ENCODE measurements around the gene BTBD9.

The BTBD9 gene

DNA sequence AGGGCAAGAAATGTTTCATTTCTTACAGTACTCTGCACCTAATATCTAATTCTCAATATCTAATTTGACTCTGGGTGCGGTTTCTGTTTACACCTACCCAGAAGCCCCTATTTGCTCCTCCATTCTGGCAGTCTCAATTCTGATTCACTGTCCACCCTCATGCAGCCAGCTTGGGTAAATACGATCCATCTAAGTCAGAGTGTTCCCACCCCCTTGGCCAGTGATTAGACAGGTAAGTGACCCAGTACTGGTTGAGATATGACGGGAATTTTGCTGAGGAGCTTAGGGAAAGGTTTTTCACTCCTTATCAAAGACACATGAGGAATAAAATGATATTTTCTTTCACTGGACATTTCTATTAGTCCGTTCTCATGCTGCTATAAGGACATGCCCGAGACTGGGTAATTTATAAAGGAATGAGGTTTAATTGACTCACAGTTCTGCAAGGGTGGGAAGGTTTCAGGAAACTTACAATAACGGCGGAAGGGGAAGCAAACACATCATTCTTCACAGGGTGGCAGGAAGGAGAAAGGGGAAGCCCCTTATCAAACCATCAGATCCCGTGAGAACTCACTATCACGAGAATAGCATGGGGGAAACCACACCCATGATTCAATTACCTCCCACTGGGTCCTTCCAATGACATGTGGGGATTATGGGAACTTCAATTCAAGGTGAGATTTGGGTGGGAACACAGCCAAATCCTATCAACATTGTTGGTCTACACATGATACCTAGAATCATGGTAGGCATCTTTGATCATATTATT, 33.9 kb upstream of the BTBD9 start:
- H3K4me3 ChIP-seq (replicated peaks; ENCODE audit: low read depth, low read length), result no peak overlapping the region
- TF ChIP-seq, protein P1, sequence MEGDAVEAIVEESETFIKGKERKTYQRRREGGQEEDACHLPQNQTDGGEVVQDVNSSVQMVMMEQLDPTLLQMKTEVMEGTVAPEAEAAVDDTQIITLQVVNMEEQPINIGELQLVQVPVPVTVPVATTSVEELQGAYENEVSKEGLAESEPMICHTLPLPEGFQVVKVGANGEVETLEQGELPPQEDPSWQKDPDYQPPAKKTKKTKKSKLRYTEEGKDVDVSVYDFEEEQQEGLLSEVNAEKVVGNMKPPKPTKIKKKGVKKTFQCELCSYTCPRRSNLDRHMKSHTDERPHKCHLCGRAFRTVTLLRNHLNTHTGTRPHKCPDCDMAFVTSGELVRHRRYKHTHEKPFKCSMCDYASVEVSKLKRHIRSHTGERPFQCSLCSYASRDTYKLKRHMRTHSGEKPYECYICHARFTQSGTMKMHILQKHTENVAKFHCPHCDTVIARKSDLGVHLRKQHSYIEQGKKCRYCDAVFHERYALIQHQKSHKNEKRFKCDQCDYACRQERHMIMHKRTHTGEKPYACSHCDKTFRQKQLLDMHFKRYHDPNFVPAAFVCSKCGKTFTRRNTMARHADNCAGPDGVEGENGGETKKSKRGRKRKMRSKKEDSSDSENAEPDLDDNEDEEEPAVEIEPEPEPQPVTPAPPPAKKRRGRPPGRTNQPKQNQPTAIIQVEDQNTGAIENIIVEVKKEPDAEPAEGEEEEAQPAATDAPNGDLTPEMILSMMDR (IDR thresholded peaks at IDR 0.05; ENCODE audit: low read depth, low read length, missing control alignments), result no peak

GRCh38 chr6:38671885-38672467, 32.2 kb upstream of the BTBD9 start:
- H3K4me3 ChIP-seq (replicated peaks; ENCODE audit: low read depth, low read length), result no peak overlapping the region
- DNase-seq (ENCODE audit: extremely low read depth, low read depth), result peak; percentile 46
- TF ChIP-seq, protein P1 (IDR thresholded peaks at IDR 0.05; ENCODE audit: low read depth, low read length, missing control alignments), result peak; percentile 72

More for the DNA sequence above, 33.9 kb upstream of the BTBD9 start:
- DNase-seq (ENCODE audit: extremely low read depth, low read depth), result no peak

DNA sequence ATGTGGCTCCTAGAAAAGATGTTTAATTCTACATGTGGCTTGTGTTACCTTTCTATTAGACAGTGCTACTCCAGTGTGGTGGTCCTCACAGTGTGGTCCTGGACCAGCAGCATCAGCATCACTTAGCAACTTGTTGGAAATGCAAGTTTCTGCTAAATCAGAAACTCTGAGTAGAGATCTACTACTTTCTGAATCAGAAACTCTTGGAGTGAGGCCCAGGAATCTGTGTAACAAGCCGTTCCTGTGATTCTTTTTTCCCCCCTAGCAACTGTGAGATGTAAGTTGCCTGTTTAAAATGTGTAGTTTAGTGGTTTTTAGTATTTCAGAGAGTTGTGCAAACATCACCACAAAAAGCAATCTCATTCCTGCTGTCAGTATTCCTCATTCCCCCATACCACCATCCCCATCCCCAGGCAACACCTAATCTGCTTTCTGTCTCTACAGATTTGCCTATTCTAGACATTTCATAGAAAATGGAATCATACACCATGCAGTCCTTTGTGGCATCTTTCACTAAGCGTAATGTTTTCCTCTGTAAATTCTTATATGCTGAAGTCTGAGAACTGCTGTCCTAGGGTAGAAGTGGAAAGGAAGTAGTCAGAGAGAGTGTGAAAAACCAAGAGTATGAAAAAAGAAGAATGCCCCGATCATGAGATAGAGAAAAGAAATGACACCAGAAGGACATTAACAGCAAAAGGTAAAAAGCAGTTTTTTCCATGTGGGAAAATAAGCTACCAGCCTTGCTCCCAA, 18.9 kb upstream of the BTBD9 start:
- TF ChIP-seq, protein P1 (IDR thresholded peaks at IDR 0.05; ENCODE audit: low read depth, low read length, missing control alignments), result no peak
- H3K4me3 ChIP-seq (replicated peaks; ENCODE audit: low read depth, low read length), result no peak overlapping the region
- no peak for DNase-seq (ENCODE audit: extremely low read depth, low read depth)

DNA sequence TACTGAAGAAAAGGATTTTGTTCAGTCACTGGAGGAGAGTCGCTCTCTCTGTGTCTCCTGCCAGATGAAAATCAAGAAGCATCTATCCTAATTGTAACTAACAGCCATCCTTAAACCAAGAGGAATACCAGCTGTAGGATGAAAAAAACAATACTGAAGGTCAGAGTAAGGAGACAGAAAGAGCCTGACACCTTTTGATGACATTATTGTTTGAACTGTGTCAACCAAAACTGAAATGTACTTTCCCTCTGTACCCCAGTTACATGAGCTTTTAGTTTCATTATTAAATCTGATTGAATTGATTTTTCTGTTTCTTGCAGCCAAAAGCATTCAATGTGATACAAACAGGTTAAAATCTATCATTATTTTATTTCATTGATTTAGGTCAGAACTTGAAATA, 17.2 kb upstream of the BTBD9 start:
- no peak overlapping the region for H3K4me3 ChIP-seq (replicated peaks; ENCODE audit: low read depth, low read length)
- DNase-seq (ENCODE audit: extremely low read depth, low read depth), result no peak
- TF ChIP-seq, protein P1 (IDR thresholded peaks at IDR 0.05; ENCODE audit: low read depth, low read length, missing control alignments), result no peak

DNA sequence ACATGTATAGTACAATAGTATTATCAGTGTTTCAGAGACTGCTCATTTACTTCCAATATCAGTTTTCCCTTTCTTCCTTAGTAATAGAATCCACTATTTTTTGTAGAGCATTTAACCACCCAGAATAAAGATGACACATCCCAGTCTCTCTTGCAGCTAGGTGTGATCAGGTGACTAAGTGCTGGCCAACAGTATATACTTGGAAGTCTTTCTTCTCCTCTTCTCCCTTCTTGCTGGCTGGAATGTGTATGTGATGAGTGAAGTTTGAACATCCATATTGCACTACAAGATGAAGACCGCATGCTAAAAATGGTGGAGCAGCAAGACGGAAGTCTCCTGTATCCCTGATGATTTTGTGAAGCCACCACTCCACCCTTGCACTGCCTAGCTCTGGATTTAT, 14.5 kb upstream of the BTBD9 start:
- TF ChIP-seq, protein P1 (IDR thresholded peaks at IDR 0.05; ENCODE audit: low read depth, low read length, missing control alignments), result no peak
- no peak for DNase-seq (ENCODE audit: extremely low read depth, low read depth)
- no peak overlapping the region for H3K4me3 ChIP-seq (replicated peaks; ENCODE audit: low read depth, low read length)

DNA sequence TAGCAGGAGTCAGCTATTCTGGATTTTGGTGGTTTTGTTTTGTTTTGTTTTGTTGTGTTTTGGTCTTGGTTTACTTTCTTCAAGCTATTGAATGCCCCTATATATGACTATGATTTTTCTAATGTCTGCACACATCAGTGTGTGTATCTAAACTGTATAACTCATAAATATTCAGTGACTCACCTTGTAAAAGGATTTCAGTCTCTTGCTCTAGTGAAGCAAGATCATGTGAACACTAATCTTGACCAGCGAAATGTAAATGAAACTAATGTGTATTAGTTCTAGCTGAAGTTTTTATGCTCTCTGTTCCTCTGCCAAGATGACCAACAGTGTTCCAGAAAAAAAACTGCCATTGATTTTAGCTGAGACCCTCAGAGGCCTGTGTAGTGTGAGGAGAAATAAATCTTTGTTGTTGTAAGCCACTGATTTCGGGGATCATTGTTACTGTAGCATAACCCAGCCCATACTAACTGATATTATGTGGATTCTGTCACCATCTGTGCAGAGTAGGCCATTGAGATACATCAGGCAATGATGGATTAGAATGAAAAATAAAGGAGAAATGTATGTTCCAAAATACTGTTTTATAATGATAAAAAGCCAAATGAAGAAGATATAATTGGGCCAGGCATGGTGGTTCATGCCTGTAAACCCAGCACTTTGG, 11.5 kb upstream of the BTBD9 start:
- no peak for DNase-seq (ENCODE audit: extremely low read depth, low read depth)
- TF ChIP-seq, protein P1 (IDR thresholded peaks at IDR 0.05; ENCODE audit: low read depth, low read length, missing control alignments), result no peak

More for the DNA sequence above, 11.5 kb upstream of the BTBD9 start:
- no peak overlapping the region for H3K4me3 ChIP-seq (replicated peaks; ENCODE audit: low read depth, low read length)

Data from HFF-Myc (cell line).